ENCODE measurements around the gene ANKRD34B.

GRCh38 chr5:80566711-80567259 is 3.3 kb downstream of the ANKRD34B start:
- TF ChIP-seq CTCF (IDR thresholded peaks at IDR 0.05) (no peak), POLR2A (IDR thresholded peaks at IDR 0.05) (no peak)
